CD4-positive, alpha-beta T cell treated with Interleukin-12 subunit alpha and Interleukin-12 subunit beta, for 1 hour (primary cell): ENCODE data around the gene CBL.

Experiments used
- DNase-seq: peaks from one replicate; pipeline ENCODE4 v3.0.0-alpha.2; 2020

The CBL gene

DNA sequence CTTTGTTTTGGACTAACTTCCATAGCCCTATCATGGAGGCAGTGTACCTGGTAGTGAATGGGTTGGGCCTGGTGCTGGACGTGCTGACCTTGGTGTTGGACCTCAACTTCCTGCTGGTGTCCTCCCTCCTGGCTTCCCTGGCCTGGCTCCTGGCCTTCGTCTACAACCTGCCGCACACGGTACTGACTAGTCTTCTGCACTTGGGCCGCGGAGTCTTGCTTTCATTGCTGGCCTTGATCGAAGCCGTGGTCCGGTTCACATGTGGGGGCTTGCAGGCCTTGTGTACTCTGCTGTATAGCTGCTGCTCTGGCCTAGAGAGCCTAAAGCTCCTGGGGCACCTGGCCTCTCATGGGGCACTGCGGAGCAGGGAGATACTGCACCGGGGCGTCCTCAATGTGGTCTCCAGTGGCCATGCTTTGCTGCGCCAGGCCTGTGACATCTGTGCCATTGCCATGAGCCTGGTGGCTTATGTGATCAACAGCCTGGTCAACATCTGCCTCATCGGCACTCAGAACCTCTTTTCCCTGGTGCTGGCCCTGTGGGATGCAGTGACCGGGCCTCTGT, 129.0 kb downstream of the CBL start:
- no peak for DNase-seq

- DNase-seq, result no peak
Measured at GRCh38 chr11:119335655-119336543, 129.8 kb downstream of the CBL start.

- DNase-seq, result no peak
Measured at GRCh38 chr11:119336744-119337469, 130.8 kb downstream of the CBL start.

DNA sequence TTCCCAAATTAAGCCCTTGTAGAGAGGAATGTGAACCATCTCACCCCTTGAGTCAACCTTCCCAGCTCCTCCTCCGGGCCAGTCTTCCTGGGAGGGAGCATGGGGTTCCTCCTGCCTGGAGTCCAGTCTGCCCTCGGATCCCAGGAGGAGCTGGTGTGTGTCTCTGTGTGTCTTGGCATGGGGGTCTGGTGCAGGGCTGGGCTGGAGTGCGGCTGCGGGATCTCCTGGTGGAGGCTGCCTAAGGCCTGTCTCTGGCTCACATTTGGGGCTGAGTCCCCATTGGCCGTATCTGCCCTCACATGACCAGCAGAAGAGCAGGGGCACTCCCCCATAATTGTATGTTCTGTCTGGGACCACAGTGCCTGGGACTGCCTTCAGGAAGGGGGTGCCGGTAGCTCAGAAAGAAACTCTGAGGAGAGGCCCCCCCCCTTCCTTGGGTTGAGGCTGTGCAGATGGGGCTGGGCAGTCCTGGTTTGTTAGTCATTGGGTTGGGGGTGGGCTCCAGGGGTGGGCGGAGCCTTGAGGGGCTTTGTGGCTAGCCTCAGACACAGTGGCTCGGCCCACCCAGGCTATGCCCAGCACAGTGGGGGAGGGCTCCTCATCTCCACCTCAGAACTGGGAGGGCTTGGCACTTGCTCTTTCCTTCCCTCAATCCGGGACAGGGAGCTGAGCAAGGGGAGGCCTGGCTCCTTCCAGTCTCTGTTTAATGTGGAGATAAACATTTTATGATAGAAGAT, 131.6 kb downstream of the CBL start:
- DNase-seq, result no peak

DNA sequence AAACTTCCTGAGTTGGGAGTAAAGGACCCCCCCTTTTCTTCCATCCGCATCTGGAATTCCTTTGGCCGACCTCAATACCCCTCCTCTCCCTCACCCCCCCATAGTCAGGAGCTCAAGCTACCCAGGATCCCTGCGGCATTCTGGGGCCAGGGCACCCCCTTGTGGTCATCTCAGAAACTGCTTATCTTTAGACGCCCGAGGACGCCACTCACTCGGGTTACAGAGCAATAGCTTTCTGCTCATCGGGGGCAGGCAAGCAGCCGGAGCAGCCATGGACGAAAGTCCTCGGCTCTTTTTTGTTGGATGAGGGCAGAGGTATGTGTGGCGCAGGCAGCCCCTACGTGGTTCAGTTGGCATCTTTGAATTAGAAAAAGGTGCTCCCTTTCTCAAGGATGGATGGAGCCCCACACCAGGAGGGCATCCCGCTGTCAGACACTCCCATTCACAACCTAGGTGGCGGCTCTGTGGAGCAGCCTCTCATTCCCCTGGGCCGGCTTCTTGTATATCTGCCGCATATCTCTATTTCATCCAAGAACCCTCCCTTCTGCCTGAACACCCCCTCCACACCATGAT, 132.3 kb downstream of the CBL start:
- DNase-seq, result peak; percentile 74

DNA sequence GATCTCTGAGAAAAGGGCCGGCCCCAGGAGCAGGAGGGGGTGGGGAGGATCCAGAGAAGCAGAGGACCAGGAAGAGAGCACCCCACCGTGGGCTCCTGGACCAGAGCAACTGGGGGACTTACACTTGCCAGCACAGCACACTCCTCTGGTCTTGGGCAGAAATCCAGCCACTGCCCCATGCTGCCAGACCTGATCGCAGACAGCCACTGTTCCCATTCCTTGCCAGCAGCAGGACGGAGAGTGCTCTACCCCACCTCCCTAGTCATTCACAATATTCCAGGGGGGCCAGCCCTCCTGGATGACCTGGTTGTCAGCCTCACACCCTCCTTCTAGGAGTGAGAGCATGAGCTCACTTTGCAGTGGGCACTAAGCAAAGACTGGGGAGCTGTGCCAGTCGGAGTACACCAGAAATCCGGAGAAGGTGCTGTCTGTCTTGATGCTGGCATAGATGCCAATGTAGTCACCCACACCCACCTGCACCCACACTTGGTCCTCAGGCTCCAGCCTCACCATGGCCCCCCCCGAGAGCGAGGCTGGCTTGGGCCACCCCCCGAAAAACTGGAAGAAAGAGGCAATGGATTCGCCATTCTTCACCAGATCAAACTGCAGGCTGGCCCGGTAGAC, 132.9 kb downstream of the CBL start:
- DNase-seq, result no peak

GRCh38 chr11:119339589-119340334, 133.6 kb downstream of the CBL start:
- peak; percentile 29 for DNase-seq

GRCh38 chr11:119340335-119341221, 134.4 kb downstream of the CBL start, which contains the start of gene C1QTNF5:
Gene C1QTNF5, minus strand, starts transcription at chr11:119340883. Its CDS starts 486 bp downstream, at chr11:119340397.
- DNase-seq, result no peak

- DNase-seq, result no peak
Measured at GRCh38 chr11:119341222-119342022, 135.3 kb downstream of the CBL start.

- DNase-seq, result no peak
Measured at GRCh38 chr11:119342023-119342300, 135.8 kb downstream of the CBL start.

DNA sequence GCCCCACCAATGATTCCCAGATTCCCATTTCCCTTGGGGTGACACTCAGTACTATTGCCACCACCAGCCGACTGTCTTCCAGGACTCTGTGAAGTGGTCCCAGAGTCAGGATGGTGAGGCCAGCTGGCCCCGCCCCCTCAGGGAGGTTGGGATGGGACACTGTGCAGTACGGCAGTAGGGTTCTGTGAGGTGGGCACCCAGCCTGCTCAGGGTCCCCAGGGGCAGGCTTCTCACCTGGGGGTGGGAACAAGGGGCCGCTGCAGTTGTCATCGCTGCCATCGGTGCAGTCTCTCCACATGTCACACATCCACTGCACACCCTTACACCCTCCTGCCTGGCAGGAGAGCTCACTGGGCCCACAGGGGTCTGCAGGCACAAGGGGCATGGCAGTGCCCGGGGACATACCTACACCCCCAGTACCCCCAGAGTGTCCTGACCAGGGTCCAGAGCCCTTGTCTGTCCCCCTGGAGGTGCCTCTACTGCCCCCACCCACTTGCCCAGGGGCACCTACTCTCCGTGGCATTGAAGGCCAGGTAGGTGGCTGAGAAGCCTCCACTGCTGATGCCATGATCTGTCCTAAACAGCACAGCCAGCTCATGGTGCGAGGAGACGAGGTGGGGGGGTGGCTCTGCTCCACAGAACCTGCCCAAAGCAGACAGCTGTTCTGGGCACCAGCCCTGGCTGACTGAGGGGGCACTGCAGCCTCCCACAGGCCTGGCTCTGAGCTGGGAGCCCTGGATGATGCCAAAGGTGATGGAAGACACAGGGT, 136.4 kb downstream of the CBL start:
- DNase-seq, result no peak

GRCh38 chr11:119343726-119344125, 137.6 kb downstream of the CBL start:
- DNase-seq, result no peak

DNA sequence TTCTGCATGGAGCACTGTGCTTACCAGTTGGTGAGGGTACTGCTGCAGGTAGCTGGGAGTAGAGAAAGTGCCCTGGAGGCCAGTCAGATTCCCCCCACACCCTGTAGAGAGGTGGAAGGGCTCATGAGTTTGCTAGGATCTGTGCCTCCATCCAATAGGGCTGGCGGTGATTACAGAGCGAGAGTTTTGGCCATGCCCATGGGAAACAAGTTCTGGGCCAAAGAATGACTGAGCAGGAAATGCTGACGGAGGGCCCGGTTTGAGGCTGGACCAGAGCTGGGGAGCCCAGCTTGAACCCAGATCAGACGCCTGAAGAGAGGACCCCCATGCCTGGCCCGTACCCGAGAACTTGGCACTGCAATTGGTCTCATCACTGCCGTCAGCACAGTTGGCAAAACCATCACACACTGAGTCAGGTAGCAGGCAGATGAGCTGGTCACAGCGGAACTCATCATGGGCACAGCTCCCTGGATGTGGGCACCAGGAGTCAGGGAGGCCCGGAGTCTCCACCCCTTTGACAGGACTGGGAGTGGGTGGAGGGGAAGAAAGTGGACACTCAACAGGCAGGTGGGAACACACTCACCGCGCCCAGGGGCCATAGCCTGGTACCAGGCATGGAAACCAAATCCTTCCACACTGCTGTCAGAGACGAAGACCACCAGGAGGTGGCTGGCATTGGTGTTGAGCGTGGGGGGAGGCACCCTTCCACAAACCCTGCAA, 138.3 kb downstream of the CBL start:
- DNase-seq, result no peak

- no peak for DNase-seq
Measured at GRCh38 chr11:119345685-119346084, 139.5 kb downstream of the CBL start.

GRCh38 chr11:119346605-119347004, 140.5 kb downstream of the CBL start, which contains the start of gene MFRP:
Gene MFRP, minus strand, starts transcription at chr11:119346705. Its CDS starts 192 bp downstream, at chr11:119346513.
- DNase-seq, result no peak

DNA sequence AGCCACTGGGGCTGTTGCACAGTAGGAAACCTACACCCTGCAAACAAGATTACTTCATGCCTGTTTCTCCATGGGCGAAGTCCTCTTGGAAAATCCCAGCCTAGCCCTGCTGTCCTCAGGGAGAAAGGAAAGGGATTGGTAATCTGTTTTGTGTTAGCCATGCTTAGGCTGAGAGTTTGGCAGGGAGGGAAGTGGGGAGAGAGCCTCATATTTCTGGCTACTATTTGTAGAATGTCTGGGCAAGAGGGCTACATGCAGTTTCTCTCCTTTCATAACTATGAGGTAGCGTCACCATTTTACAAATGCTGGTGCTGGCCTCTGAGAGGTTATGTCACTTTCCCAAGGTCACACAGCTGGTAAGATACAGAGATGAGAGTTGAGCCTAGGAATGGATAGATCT, 141.1 kb downstream of the CBL start:
- DNase-seq, result no peak

GRCh38 chr11:119347940-119348605, 141.9 kb downstream of the CBL start:
- DNase-seq, result no peak
